Lower leg skin (tissue), 4 donors: ENCODE results near the gene PREX1. TPM values are rescaled to one million over a fixed set of nuclear protein-coding genes. Genes with fewer than 3 reads are reported as not detected.

Source experiments
- DNase-seq, 2 donors: peaks; one replicate each; pipeline ENCODE4 v3.0.0-alpha.2; 2019; ENCODE audit warnings: low spot score in 2 of 2
- H3K4me3 ChIP-seq: fragments of 200-600 bp; sonication (generic); 2 replicates; pipeline ENCODE4 v1.5.1; 2017; ENCODE audit warnings: mild to moderate bottlenecking, low read depth; ENCODE audit not compliant: poor library complexity, severe bottlenecking
- CTCF ChIP-seq, 3 donors: fragments of 450-650 bp; IDR thresholded peaks; one replicate each; pipeline ENCODE4 v1.5.1; 2016; ENCODE audit warnings: antibody characterized with exemption in 3 of 3, mild to moderate bottlenecking in 3 of 3, moderate library complexity in 2 of 3
- POLR2A ChIP-seq, 2 donors: fragments of 450-650 bp; IDR thresholded peaks; one replicate each; pipeline ENCODE4 v1.6.1; 2016 to 2017; ENCODE audit warnings: antibody characterized with exemption in 2 of 2, mild to moderate bottlenecking in 1 of 2, moderate library complexity in 1 of 2
- WGBS, 2 donors: methylation state at CpG; one replicate each; pipeline ENCODE4 v1.1.5; 2018; 5-methylcytosine and 5-hydroxymethylcytosine counted together
- intact Hi-C: fragments of 100-400 bp; cut with DNase I; formaldehyde crosslinking; loops from one replicate; pipeline ENCODE4 v1.15.0; 2023; ENCODE audit warnings: low total_unique reads
- total RNA-seq, 4 donors: library from RNA; depleted of rRNA; stranded (reverse); fragments of >200 nt; gene quantifications; one replicate each; pipeline ENCODE4 v1.1.0, GENCODE V29; 2016

The PREX1 gene
- total RNA-seq, 4 donors from 2014 or later, result 5.4 to 18.6 (median 7.9) TPM

GRCh38 chr20:48610996-48611395 is 216.8 kb downstream of the PREX1 start:
- WGBS, 2 donors, result 72 to 87% methylated on average over 4 of the region's 4 CpGs
- TF ChIP-seq POLR2A (IDR thresholded peaks at IDR 0.05) (no peak), CTCF (IDR thresholded peaks at IDR 0.05) (no peak)
- intact Hi-C loops, result no loop called here
- H3K4me3 ChIP-seq, result no peak overlapping the region
- DNase-seq, result no peak

- no peak overlapping the region for H3K4me3 ChIP-seq
- WGBS, 2 donors, result 70 to 80% methylated on average over 5 of the region's 5 CpGs
- intact Hi-C loops, result no loop called here
- DNase-seq, result no peak
- TF ChIP-seq POLR2A (IDR thresholded peaks at IDR 0.05) (no peak), CTCF (IDR thresholded peaks at IDR 0.05) (no peak)
These were observed 218.3 kb downstream of the PREX1 start for GRCh38 chr20:48609491-48609978.

- DNase-seq, result no peak
- TF ChIP-seq POLR2A (IDR thresholded peaks at IDR 0.05), result no peak
- TF ChIP-seq CTCF (IDR thresholded peaks at IDR 0.05), result no peak
- 83 to 89% methylated on average over 3 of the region's 3 CpGs for WGBS, 2 donors
- no peak overlapping the region for H3K4me3 ChIP-seq
- intact Hi-C loops, result no loop called here
These were observed 219.0 kb downstream of the PREX1 start for GRCh38 chr20:48608756-48609155.

GRCh38 chr20:48607544-48607865 is 220.3 kb downstream of the PREX1 start:
- intact Hi-C loops, result no loop called here
- 91 to 94% methylated on average over 8 of the region's 8 CpGs for WGBS, 2 donors
- H3K4me3 ChIP-seq, result no peak overlapping the region
- no peak for TF ChIP-seq CTCF (IDR thresholded peaks at IDR 0.05)
- TF ChIP-seq POLR2A (IDR thresholded peaks at IDR 0.05), result no peak
- no peak for DNase-seq

- WGBS, 2 donors, result 83 to 90% methylated on average over 11 to 12 of the region's 12 CpGs
- no peak overlapping the region for H3K4me3 ChIP-seq
- TF ChIP-seq CTCF (IDR thresholded peaks at IDR 0.05) (no peak), POLR2A (IDR thresholded peaks at IDR 0.05) (no peak)
- peak in 1 of 2 donors; percentile 75 for DNase-seq
- intact Hi-C loops, result no loop called here
These were observed 220.8 kb downstream of the PREX1 start for GRCh38 chr20:48606841-48607543.
